Spleen (tissue), 11 donors: ENCODE data around the gene RAP1GAP. TPM values are rescaled to one million over a fixed set of nuclear protein-coding genes. Genes with fewer than 3 reads are reported as not detected.

ENCODE experiments used
- DNase-seq: peaks from one replicate; pipeline ENCODE4 v3.0.0-alpha.2; 2020
- H3K27ac ChIP-seq, 8 donors: fragments of 200-600 bp; sonication (generic) in 7 of 8; 1 replicate in 4 of 8; 2 replicates in 4 of 8; pipeline versions ENCODE4 v1.5.0 to v1.8.0; 2016 to 2021; ENCODE audit warnings: inconsistent platforms in 4 of 8, mild to moderate bottlenecking in 4 of 8, moderate library complexity in 1 of 8
- H3K27me3 ChIP-seq, 7 donors: fragments of 200-600 bp; sonication (generic) in 6 of 7; replicated peaks in 1 of 7; 1 replicate in 4 of 7; 2 replicates in 3 of 7; pipeline versions ENCODE4 v1.5.0 to v1.8.0; 2016 to 2021; ENCODE audit warnings: inconsistent platforms in 3 of 7, mild to moderate bottlenecking in 1 of 7
- H3K36me3 ChIP-seq, 6 donors: fragments of 200-600 bp; sonication (generic) in 5 of 6; 1 replicate in 4 of 6; 2 replicates in 2 of 6; pipeline versions ENCODE4 v1.5.0 to v1.8.0; 2016 to 2021; ENCODE audit warnings: inconsistent platforms in 2 of 6
- H3K4me1 ChIP-seq, 6 donors: fragments of 200-600 bp; sonication (generic) in 5 of 6; 1 replicate in 3 of 6; 2 replicates in 3 of 6; pipeline versions ENCODE4 v1.5.0 to v1.8.0; 2016 to 2021; ENCODE audit warnings: inconsistent platforms in 3 of 6
- H3K4me3 ChIP-seq, 8 donors: fragments of 200-600 bp; sonication (generic) in 7 of 8; 1 replicate in 4 of 8; 2 replicates in 4 of 8; pipeline versions ENCODE4 v1.5.0 to v1.8.0; 2016 to 2021; ENCODE audit warnings: inconsistent platforms in 4 of 8, mild to moderate bottlenecking in 4 of 8, moderate library complexity in 2 of 8
- H3K9me3 ChIP-seq, 8 donors: fragments of 200-600 bp; sonication (generic) in 7 of 8; 1 replicate in 4 of 8; 2 replicates in 4 of 8; pipeline versions ENCODE4 v1.5.0 to v1.8.0; 2016 to 2021; ENCODE audit warnings: inconsistent platforms in 4 of 8
- POLR2A ChIP-seq, 3 donors: fragments of 450-650 bp; IDR thresholded peaks; one replicate each; pipeline ENCODE4 v1.5.1; 2017; ENCODE audit warnings: antibody characterized with exemption in 3 of 3, mild to moderate bottlenecking in 1 of 3
- POLR2AphosphoS5 ChIP-seq, 3 donors: sonication (generic); formaldehyde crosslinking; IDR thresholded peaks; one replicate each; pipeline ENCODE4 v1.5.1; 2017; ENCODE audit warnings: antibody characterized with exemption in 3 of 3
- WGBS, 5 donors: extraction: QIAGEN DNeasy Blood & Tissue Kit in 3 of 5; methylation state at CpG; one replicate each; pipeline versions ENCODE4 v1.1.5 to v1.1.7; 2013 to 2018; 5-methylcytosine and 5-hydroxymethylcytosine counted together
- intact Hi-C: fragments of 100-400 bp; cut with DNase I; formaldehyde crosslinking; loops from one replicate; pipeline ENCODE4 v1.15.0; 2023; ENCODE audit warnings: low total_unique reads
- polyA plus RNA-seq, 3 donors: library from polyadenylated mRNA; stranded (reverse); fragments of 200-250 nt; gene quantifications; one replicate each; pipeline ENCODE4 v1.2.1, GENCODE V29; 2013
- total RNA-seq, 7 donors: library from RNA; depleted of rRNA in 3 of 7; stranded (reverse); fragments of >200 nt in 3 of 7; fragmentation: NEBNext Ultra II Directional in 4 of 7; extraction: Animal tissue kit (Norgen Biotek cat#: 25700) in 4 of 7; gene quantifications; one replicate each; pipeline versions ENCODE4 v1.1.0 to v1.2.1, GENCODE V29; 2016 to 2021
- TF ChIP-seq, protein P1 (sequence below), 11 experiments: fragments of 200-600 bp in 7 of 11; fragments of 450-650 bp in 4 of 11; sonication (generic) in 4 of 11; IDR thresholded peaks in 8 of 11; conservative IDR thresholded peaks in 3 of 11; 1 replicate in 7 of 11; 2 replicates in 4 of 11; pipeline versions ENCODE4 v1.4.0 to v1.8.0; 2016 to 2021; ENCODE audit warnings: antibody characterized with exemption in 11 of 11, inconsistent platforms in 4 of 11, mild to moderate bottlenecking in 1 of 11
- donor health status: healthy with polysubstance abuse.
- donor health status: DM: no; HTN: no; CAD: no; lungs with moderate emphysema.
- donor health status: DM: no; HTN: no; CAD: no.
- donor health status: Bipolar disorder and iron deficiency.
- donor health status: healthy.
- donor health status: DM: no; HTN: no; CAD: no.
- donor health status: DM: yes; HTN: yes; CAD: no.

The RAP1GAP gene
- total and polyA plus RNA-seq, 10 donors = 0.30 to 12.1 (median 0.86) TPM

DNA sequence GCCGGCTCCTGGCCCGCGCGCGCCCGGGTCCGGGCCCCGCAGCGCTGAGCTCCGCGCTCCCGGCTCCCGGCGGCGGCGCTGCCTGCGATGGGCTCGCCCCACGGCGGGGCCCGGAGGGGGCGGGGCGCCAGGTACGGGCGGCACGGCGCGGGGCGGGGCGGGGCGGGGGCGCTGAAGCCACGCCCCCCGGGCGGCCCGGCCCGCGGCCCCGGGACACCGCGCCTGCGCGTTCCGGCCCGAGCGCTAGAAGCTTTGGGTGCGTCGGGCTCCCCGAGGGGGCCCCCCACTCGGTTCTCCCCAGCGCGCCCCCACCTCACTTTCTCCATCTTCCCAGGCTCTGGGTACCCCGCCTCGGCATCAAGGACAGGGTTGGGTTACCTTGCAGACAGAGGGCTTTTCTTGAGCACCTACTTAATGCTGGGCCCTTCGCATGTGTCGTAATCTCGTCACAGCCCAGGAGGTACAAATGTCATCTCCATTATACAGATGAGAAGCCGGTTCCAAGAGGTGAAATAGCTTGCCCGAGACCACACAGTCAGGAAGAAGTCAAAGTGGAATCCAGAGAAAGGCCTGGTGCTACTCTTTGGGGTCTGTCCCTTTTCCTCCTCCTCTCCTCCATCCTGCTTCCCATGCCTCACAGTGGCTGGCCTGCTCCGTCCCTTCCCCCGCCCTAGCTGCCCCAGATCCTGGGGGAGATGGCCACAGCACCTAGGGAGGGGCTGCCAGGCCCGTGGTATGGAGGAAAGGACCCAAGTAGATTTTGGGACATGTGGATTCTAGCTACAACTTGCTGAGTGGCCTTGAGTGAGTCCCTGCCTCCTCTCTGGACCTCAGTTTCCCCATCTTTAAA lies 46.5 kb downstream of the RAP1GAP start:
- TF ChIP-seq POLR2A (IDR thresholded peaks at IDR 0.05) (no peak), POLR2AphosphoS5 (IDR thresholded peaks at IDR 0.05) (no peak)
- TF ChIP-seq, protein P1, sequence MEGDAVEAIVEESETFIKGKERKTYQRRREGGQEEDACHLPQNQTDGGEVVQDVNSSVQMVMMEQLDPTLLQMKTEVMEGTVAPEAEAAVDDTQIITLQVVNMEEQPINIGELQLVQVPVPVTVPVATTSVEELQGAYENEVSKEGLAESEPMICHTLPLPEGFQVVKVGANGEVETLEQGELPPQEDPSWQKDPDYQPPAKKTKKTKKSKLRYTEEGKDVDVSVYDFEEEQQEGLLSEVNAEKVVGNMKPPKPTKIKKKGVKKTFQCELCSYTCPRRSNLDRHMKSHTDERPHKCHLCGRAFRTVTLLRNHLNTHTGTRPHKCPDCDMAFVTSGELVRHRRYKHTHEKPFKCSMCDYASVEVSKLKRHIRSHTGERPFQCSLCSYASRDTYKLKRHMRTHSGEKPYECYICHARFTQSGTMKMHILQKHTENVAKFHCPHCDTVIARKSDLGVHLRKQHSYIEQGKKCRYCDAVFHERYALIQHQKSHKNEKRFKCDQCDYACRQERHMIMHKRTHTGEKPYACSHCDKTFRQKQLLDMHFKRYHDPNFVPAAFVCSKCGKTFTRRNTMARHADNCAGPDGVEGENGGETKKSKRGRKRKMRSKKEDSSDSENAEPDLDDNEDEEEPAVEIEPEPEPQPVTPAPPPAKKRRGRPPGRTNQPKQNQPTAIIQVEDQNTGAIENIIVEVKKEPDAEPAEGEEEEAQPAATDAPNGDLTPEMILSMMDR (IDR thresholded peaks at IDR 0.05 in 8 of 11, conservative IDR thresholded peaks at IDR 0.05 in 3 of 11) = no peak
- Histone ChIP-seq H3K4me3 (peak overlapping the region in 2 of 8 donors; percentile 16 to 63), H3K36me3 (no peaks in the 10 kb centered on the region), H3K27me3 (peaks cover 0 to 71% (median 15%) of the 10 kb centered on the region in 7 donors), H3K4me1 (peaks cover 0 to 15% (median 7%) of the 10 kb centered on the region in 6 donors), H3K9me3 (no peaks in the 10 kb centered on the region), H3K27ac (no peak overlapping the region)
- WGBS, 5 donors = 10 to 63% (median 16%) methylated on average over 10 to 62 of the region's 62 CpGs
- intact Hi-C loops = no loop called here
- DNase-seq = no peak

DNA sequence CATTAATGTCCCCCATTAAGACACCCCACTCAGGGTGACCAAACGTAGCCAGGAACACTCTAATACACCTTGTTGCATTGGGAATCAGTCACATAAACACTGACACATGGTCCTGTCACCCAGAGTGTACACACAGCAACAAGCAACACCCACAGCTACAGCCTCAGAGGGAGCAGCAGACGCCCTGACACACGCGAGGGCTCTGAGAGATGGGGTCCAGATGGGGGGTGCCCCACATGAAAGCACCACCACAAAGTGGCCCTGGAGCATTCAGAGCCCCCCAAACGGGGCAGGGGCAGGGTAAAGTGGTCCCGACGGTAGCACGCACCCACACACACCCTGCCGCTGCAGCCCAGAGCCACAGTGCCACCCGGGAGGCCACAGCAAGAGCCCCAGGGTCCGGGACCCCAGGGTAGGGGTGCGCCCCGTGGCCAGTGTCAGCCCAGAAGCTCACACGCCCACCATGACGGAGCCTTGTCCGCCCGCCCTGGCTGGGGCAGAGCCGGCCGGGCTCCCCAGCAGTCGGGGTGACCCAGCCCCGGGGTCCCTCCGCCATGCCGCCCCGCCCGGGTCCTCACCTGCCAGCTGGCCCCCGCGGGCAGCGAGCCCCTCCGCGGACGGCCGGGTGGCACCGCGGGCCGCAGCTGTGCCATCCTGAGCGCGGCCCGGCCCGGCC lies 47.3 kb downstream of the RAP1GAP start:
- H3K36me3 ChIP-seq = no peaks in the 10 kb centered on the region
- peaks cover 0 to 15% (median 7%) of the 10 kb centered on the region in 6 donors for H3K4me1 ChIP-seq
- WGBS, 5 donors = 33 to 64% (median 36%) methylated on average over 4 to 39 of the region's 39 CpGs
- peak overlapping the region in 3 of 8 donors; percentile 14 to 63 (median 16) for H3K4me3 ChIP-seq
- intact Hi-C loops = no loop called here
- TF ChIP-seq POLR2A (IDR thresholded peaks at IDR 0.05) = no peak
- no peak overlapping the region for H3K27ac ChIP-seq
- no peaks in the 10 kb centered on the region for H3K9me3 ChIP-seq
- peaks cover 0 to 67% (median 15%) of the 10 kb centered on the region in 7 donors for H3K27me3 ChIP-seq
- no peak for DNase-seq

- no peak overlapping the region for H3K4me3 ChIP-seq
- H3K27me3 ChIP-seq = peaks cover 0 to 58% (median 15%) of the 10 kb centered on the region in 7 donors
- no peak for TF ChIP-seq POLR2AphosphoS5 (IDR thresholded peaks at IDR 0.05)
- no peak for TF ChIP-seq POLR2A (IDR thresholded peaks at IDR 0.05)
- TF ChIP-seq, protein P1 (IDR thresholded peaks at IDR 0.05 in 8 of 11, conservative IDR thresholded peaks at IDR 0.05 in 3 of 11) = no peak
- intact Hi-C loops = no loop called here
- H3K36me3 ChIP-seq = no peaks in the 10 kb centered on the region
- peaks cover 0 to 15% (median 7%) of the 10 kb centered on the region in 6 donors for H3K4me1 ChIP-seq
- H3K9me3 ChIP-seq = no peaks in the 10 kb centered on the region
- WGBS, 5 donors = 68 to 89% (median 86%) methylated on average over 7 of the region's 7 CpGs
- no peak for DNase-seq
- no peak overlapping the region for H3K27ac ChIP-seq
These were observed 48.1 kb downstream of the RAP1GAP start for GRCh38 chr1:21621051-21621450.

GRCh38 chr1:21620496-21620895 lies 48.7 kb downstream of the RAP1GAP start:
- no peak for DNase-seq
- no peak overlapping the region for H3K4me3 ChIP-seq

More at GRCh38 chr1:21620496-21620895, 48.7 kb downstream of the RAP1GAP start:
- H3K27me3 ChIP-seq = peaks cover 0 to 58% (median 15%) of the 10 kb centered on the region in 7 donors
- H3K36me3 ChIP-seq = no peaks in the 10 kb centered on the region
- TF ChIP-seq POLR2AphosphoS5 (IDR thresholded peaks at IDR 0.05) (no peak), POLR2A (IDR thresholded peaks at IDR 0.05) (no peak)
- TF ChIP-seq, protein P1 (IDR thresholded peaks at IDR 0.05 in 8 of 11, conservative IDR thresholded peaks at IDR 0.05 in 3 of 11) = no peak
- no peak overlapping the region for H3K27ac ChIP-seq
- H3K9me3 ChIP-seq = no peaks in the 10 kb centered on the region
- intact Hi-C loops = no loop called here
- peaks cover 0 to 15% (median 7%) of the 10 kb centered on the region in 6 donors for H3K4me1 ChIP-seq
- WGBS, 5 donors = 38 to 52% (median 42%) methylated on average over 13 to 16 of the region's 16 CpGs
